GM23248 (cell line): ENCODE data around the gene FZD4.

ENCODE experiments used
- EZH2 ChIP-seq: fragments of 200-600 bp; sonication (generic); IDR thresholded peaks from 2 replicates; pipeline ENCODE4 v1.6.1; 2018; ENCODE audit warnings: antibody characterized with exemption, mild to moderate bottlenecking; ENCODE audit not compliant: insufficient read depth, poor library complexity, severe bottlenecking
- EZH2phosphoT487 ChIP-seq: fragments of 200-600 bp; sonication (generic); IDR thresholded peaks from 2 replicates; pipeline ENCODE4 v1.6.1; 2018; ENCODE audit warnings: antibody characterized with exemption, moderate library complexity, mild to moderate bottlenecking, low read depth; ENCODE audit not compliant: insufficient read depth

- TF ChIP-seq EZH2 (no peak), EZH2phosphoT487 (no peak)
Observed at GRCh38 chr11:86988351-86988881, 33.2 kb upstream of the FZD4 start.
